Epidermal melanocyte (primary cell): Measurements from ENCODE around the gene PRKAG3.
"Not testable (repeated sequence)": the region's sequence is repeated elsewhere in the genome, so short reads cannot be mapped to it uniquely, and the experiment has no call there.

Experiments used
- DNase-seq: peaks from one replicate; pipeline ENCODE4 v3.0.0; 2011; ENCODE audit warnings: low spot score; ENCODE audit not compliant: insufficient read length

The PRKAG3 gene

DNA sequence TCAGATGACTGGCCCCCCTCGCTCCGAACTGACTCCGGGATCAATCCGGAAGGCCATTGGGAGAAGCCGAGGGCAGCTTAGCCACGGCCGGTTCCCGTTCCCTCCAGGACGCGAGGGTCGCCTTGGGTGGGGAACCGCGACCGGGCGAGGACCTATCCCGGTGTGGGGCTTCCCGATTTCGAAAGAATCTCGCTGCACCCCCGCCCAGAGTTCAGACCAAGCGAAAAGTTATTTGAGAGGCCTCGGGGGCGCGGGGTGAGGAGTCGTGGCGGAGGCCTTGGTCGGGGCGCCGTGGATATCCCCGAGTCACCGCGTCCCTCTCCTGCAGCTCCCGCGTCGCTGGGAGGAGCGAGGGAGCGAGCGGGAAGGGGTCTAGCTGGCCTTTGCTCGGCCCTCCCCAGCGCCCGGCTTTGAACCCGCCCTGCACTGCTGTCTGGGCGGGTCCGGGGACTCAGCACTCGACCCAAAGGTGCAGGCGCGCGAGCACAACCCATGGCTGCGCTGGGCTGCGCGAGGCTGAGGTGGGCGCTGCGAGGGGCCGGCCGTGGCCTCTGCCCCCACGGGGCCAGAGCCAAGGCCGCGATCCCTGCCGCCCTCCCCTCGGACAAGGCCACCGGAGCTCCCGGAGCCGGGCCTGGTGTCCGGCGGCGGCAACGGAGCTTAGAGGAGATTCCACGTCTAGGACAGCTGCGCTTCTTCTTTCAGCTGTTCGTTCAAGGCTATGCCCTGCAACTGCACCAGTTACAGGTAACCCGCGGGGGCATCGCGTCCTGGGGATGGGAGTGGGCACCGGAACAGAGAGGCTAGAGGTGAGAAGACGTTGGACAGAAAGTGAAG is 49.7 kb downstream of the PRKAG3 start, which contains the start of gene CYP27A1:
Gene CYP27A1, plus strand, starts transcription at position 457 of the 837 bp plus-strand sequence. Its CDS starts 36 bp downstream, at position 493.
- peak; percentile 82 for DNase-seq

GRCh38 chr2:218780851-218781690 is 50.5 kb downstream of the PRKAG3 start:
- DNase-seq = peak; percentile 25

DNA sequence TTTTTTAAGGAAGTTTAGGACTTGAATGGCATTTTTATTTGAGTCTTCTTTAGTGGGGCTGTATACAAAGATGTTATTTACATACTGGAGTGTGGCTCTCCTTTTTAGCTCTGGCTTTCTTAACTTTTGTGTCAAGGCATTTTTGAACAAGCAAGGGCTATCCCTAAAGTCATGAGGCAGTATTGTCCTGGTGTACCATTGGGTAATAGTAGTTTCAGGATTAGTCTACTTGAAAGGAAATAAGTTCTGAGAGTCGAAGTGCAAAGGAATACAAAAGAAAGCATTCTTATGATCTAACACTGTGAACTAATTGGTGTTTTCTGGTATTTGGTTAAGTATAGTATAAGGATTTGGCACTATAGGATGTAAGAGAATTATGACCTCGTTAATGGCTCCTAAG is 51.6 kb downstream of the PRKAG3 start:
- DNase-seq = no peak

GRCh38 chr2:218777276-218777990 is 54.2 kb downstream of the PRKAG3 start:
- DNase-seq = no peak

GRCh38 chr2:218776488-218776887 is 55.1 kb downstream of the PRKAG3 start:
- no peak for DNase-seq

GRCh38 chr2:218773881-218774280 is 57.7 kb downstream of the PRKAG3 start:
- DNase-seq = no peak

GRCh38 chr2:218772759-218773158 is 58.8 kb downstream of the PRKAG3 start:
- not testable (repeated sequence) for DNase-seq
